Parathyroid adenoma (tissue), 2 donors: ENCODE results near the gene SYT9.

ENCODE experiments used
- H2AFZ ChIP-seq: fragments of 300-600 bp; sonication (generic); one replicate; pipeline ENCODE4 v1.7.0; 2017; ENCODE audit warnings: antibody characterized with exemption, mild to moderate bottlenecking
- H3K27ac ChIP-seq: fragments of 300-600 bp; sonication (generic); one replicate; pipeline ENCODE4 v1.7.0; 2017
- H3K27me3 ChIP-seq: fragments of 300-600 bp; sonication (generic); one replicate; pipeline ENCODE4 v1.7.0; 2017; ENCODE audit warnings: low read length; ENCODE audit not compliant: control insufficient read depth, insufficient read depth
- H3K36me3 ChIP-seq: fragments of 300-600 bp; sonication (generic); one replicate; pipeline ENCODE4 v1.7.0; 2017; ENCODE audit warnings: low read length; ENCODE audit not compliant: control insufficient read depth, insufficient read depth
- H3K4me1 ChIP-seq: fragments of 300-600 bp; sonication (generic); one replicate; pipeline ENCODE4 v1.7.0; 2017; ENCODE audit warnings: control low read depth
- H3K4me2 ChIP-seq: fragments of 300-600 bp; sonication (generic); one replicate; pipeline ENCODE4 v1.7.0; 2017; ENCODE audit warnings: low read length
- H3K4me3 ChIP-seq: fragments of 300-600 bp; sonication (generic); one replicate; pipeline ENCODE4 v1.7.0; 2017; ENCODE audit warnings: low read depth, low read length
- H3K79me2 ChIP-seq: fragments of 300-600 bp; sonication (generic); one replicate; pipeline ENCODE4 v1.7.0; 2017; ENCODE audit warnings: control low read depth
- H3K9ac ChIP-seq: fragments of 300-600 bp; sonication (generic); one replicate; pipeline ENCODE4 v1.7.0; 2017; ENCODE audit warnings: mild to moderate bottlenecking
- H3K9me3 ChIP-seq: fragments of 300-600 bp; sonication (generic); one replicate; pipeline ENCODE4 v1.7.0; 2017; ENCODE audit warnings: low read length; ENCODE audit not compliant: control insufficient read depth
- CTCF ChIP-seq: fragments of 300-600 bp; sonication (generic); IDR thresholded peaks from one replicate; pipeline ENCODE4 v1.7.0; 2017; ENCODE audit warnings: antibody characterized with exemption, mild to moderate bottlenecking
- donor health status: primary hyperparathyroidism.

The SYT9 gene

GRCh38 chr11:7303146-7303545, 51.4 kb downstream of the SYT9 start:
- no peak overlapping the region for H3K9ac ChIP-seq
- no peaks in the 10 kb centered on the region for H3K9me3 ChIP-seq
- H3K36me3 ChIP-seq = no peaks in the 10 kb centered on the region
- H2AFZ ChIP-seq = no peak overlapping the region
- H3K27ac ChIP-seq = no peak overlapping the region
- H3K4me1 ChIP-seq = no peaks in the 10 kb centered on the region
- H3K79me2 ChIP-seq = no peaks in the 10 kb centered on the region
- no peak for TF ChIP-seq CTCF
- H3K4me2 ChIP-seq = no peak overlapping the region
- H3K27me3 ChIP-seq = no peaks in the 10 kb centered on the region
- H3K4me3 ChIP-seq = no peak overlapping the region

- Histone ChIP-seq H3K27ac (no peak overlapping the region), H3K4me2 (no peak overlapping the region), H2AFZ (no peak overlapping the region), H3K9ac (no peak overlapping the region), H3K36me3 (no peaks in the 10 kb centered on the region), H3K4me3 (no peak overlapping the region), H3K27me3 (no peaks in the 10 kb centered on the region), H3K4me1 (no peaks in the 10 kb centered on the region), H3K9me3 (no peaks in the 10 kb centered on the region), H3K79me2 (no peaks in the 10 kb centered on the region)
- TF ChIP-seq CTCF = no peak
Observed at GRCh38 chr11:7306900-7307299, 55.2 kb downstream of the SYT9 start.

GRCh38 chr11:7307836-7308235, 56.1 kb downstream of the SYT9 start:
- no peaks in the 10 kb centered on the region for H3K79me2 ChIP-seq

GRCh38 chr11:7311903-7312302, 60.2 kb downstream of the SYT9 start:
- H3K9ac ChIP-seq = no peak overlapping the region
- H3K4me2 ChIP-seq = no peak overlapping the region

More at GRCh38 chr11:7307836-7308235, 56.1 kb downstream of the SYT9 start:
- Histone ChIP-seq H3K4me2 (no peak overlapping the region), H3K4me1 (no peaks in the 10 kb centered on the region), H3K4me3 (no peak overlapping the region), H3K9me3 (no peaks in the 10 kb centered on the region), H3K9ac (no peak overlapping the region), H2AFZ (no peak overlapping the region), H3K27me3 (no peaks in the 10 kb centered on the region), H3K36me3 (no peaks in the 10 kb centered on the region), H3K27ac (no peak overlapping the region)
- TF ChIP-seq CTCF = no peak

More at GRCh38 chr11:7311903-7312302, 60.2 kb downstream of the SYT9 start:
- Histone ChIP-seq H3K27me3 (no peaks in the 10 kb centered on the region), H3K4me3 (no peak overlapping the region), H3K27ac (no peak overlapping the region), H2AFZ (no peak overlapping the region), H3K36me3 (no peaks in the 10 kb centered on the region), H3K79me2 (no peaks in the 10 kb centered on the region), H3K4me1 (no peaks in the 10 kb centered on the region), H3K9me3 (no peaks in the 10 kb centered on the region)
- TF ChIP-seq CTCF = no peak
